Neural progenitor cell (in vitro differentiated cells): Measurements from ENCODE around the gene CCDC71L.

Source experiments
- EZH2 ChIP-seq: fragments of 200-600 bp; sonication (generic); IDR thresholded peaks from 2 replicates; pipeline ENCODE4 v1.6.1; 2017; ENCODE audit warnings: antibody characterized with exemption, mild to moderate bottlenecking, moderate library complexity
- EZH2phosphoT487 ChIP-seq: fragments of 200-600 bp; sonication (generic); IDR thresholded peaks from 2 replicates; pipeline ENCODE4 v1.6.1; 2017; ENCODE audit warnings: antibody characterized with exemption
- TF ChIP-seq, protein P1 (sequence below): fragments of 200-600 bp; sonication (generic); IDR thresholded peaks from 2 replicates; pipeline ENCODE4 v1.5.1; 2017; ENCODE audit warnings: antibody characterized with exemption, mild to moderate bottlenecking

GRCh38 chr7:106639476-106640334 is 21.3 kb downstream of the CCDC71L start:
- TF ChIP-seq, protein P1, sequence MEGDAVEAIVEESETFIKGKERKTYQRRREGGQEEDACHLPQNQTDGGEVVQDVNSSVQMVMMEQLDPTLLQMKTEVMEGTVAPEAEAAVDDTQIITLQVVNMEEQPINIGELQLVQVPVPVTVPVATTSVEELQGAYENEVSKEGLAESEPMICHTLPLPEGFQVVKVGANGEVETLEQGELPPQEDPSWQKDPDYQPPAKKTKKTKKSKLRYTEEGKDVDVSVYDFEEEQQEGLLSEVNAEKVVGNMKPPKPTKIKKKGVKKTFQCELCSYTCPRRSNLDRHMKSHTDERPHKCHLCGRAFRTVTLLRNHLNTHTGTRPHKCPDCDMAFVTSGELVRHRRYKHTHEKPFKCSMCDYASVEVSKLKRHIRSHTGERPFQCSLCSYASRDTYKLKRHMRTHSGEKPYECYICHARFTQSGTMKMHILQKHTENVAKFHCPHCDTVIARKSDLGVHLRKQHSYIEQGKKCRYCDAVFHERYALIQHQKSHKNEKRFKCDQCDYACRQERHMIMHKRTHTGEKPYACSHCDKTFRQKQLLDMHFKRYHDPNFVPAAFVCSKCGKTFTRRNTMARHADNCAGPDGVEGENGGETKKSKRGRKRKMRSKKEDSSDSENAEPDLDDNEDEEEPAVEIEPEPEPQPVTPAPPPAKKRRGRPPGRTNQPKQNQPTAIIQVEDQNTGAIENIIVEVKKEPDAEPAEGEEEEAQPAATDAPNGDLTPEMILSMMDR: no peak
- TF ChIP-seq EZH2 (no peak), EZH2phosphoT487 (no peak)
